Natural killer cell (primary cell): ENCODE measurements around the gene ELMO3. TPM values are rescaled to one million over a fixed set of nuclear protein-coding genes. Genes with fewer than 3 reads are reported as not detected.
A peak's percentile ranks its signal among the peaks of the same experiment; 100 is the strongest.

Source experiments
- ATAC-seq, 3 donors: fragments of 150-1000 bp in 2 of 3; fragments of 200-7000 bp in 1 of 3; cut with Tn5 transposase; 1 replicate in 1 of 3; 2 replicates in 2 of 3; pipeline ENCODE4 v1.10.0; 2021; ENCODE audit warnings: mild to moderate bottlenecking in 2 of 3, moderate library complexity in 2 of 3
- DNase-seq, 2 donors: peaks; one replicate each; pipeline versions ENCODE4 v3.0.0 to v3.0.0-alpha.2; 2013 to 2021; ENCODE audit warnings: mixed read lengths in 1 of 2
- H3K27ac ChIP-seq: one replicate; pipeline ENCODE4 v1.5.1; 2013; ENCODE audit warnings: mild to moderate bottlenecking, low read length
- H3K27me3 ChIP-seq: one replicate; pipeline ENCODE4 v1.6.1; 2013; ENCODE audit warnings: low read length; ENCODE audit not compliant: control insufficient read depth, insufficient read depth
- H3K36me3 ChIP-seq: one replicate; pipeline ENCODE4 v1.6.1; 2013; ENCODE audit warnings: low read length; ENCODE audit not compliant: control insufficient read depth, insufficient read depth
- H3K4me1 ChIP-seq: one replicate; pipeline ENCODE4 v1.6.1; 2013; ENCODE audit warnings: low read length; ENCODE audit not compliant: control insufficient read depth, insufficient read depth
- H3K4me3 ChIP-seq: one replicate; pipeline ENCODE4 v1.5.1; 2013; ENCODE audit warnings: low read length
- H3K9me3 ChIP-seq: one replicate; pipeline ENCODE4 v1.6.1; 2013; ENCODE audit warnings: low read length; ENCODE audit not compliant: control insufficient read depth, insufficient read depth
- H3K27ac Mint-ChIP-seq, 2 donors: one replicate each; pipeline ENCODE4 v1.8.0; 2022; ENCODE audit warnings: mild to moderate bottlenecking in 2 of 2, mixed read lengths in 2 of 2, moderate library complexity in 1 of 2
- H3K27me3 Mint-ChIP-seq, 2 donors: one replicate each; pipeline ENCODE4 v1.8.0; 2022; ENCODE audit warnings: low read depth in 2 of 2, mixed read lengths in 2 of 2
- H3K36me3 Mint-ChIP-seq: one replicate; pipeline ENCODE4 v1.8.0; 2022; ENCODE audit warnings: mixed read lengths
- H3K4me1 Mint-ChIP-seq, 2 donors: one replicate each; pipeline ENCODE4 v1.8.0; 2022; ENCODE audit warnings: mixed read lengths in 2 of 2
- H3K4me3 Mint-ChIP-seq: one replicate; pipeline ENCODE4 v1.8.0; 2022; ENCODE audit warnings: mild to moderate bottlenecking, moderate library complexity, mixed read lengths
- H3K9me3 Mint-ChIP-seq, 2 donors: one replicate each; pipeline ENCODE4 v1.8.0; 2022; ENCODE audit warnings: mixed read lengths in 2 of 2
- CTCF ChIP-seq: fragments of 200-600 bp; IDR thresholded peaks from one replicate; pipeline ENCODE4 v1.8.0; 2022; ENCODE audit warnings: antibody characterized with exemption
- WGBS: methylation state at CpG from one replicate; pipeline ENCODE4 v1.1.7; 2013; ENCODE audit warnings: missing lambda C conversion rate; ENCODE audit not compliant: insufficient coverage; 5-methylcytosine and 5-hydroxymethylcytosine counted together
- intact Hi-C: fragments of 100-400 bp; cut with micrococcal nuclease; formaldehyde crosslinking; loops from one replicate; pipeline ENCODE4 v1.14.2; 2022
- total RNA-seq, 4 donors: library from RNA; stranded (reverse); fragments of 120-200 nt in 1 of 4; gene quantifications; one replicate each; pipeline versions ENCODE4 v1.2.3 to v1.2.4, GENCODE V29; 2013 to 2022

ELMO3 gene
- total RNA-seq, 3 donors from 2014 or later (not counting 1 experiment from before 2014, with no cell fraction given), result 1.9 to 3.3 (median 2.3) TPM

GRCh38 chr16:67238806-67239470 lies 40.0 kb downstream of the ELMO3 start:
- intact Hi-C loops, result no loop called here

GRCh38 chr16:67240506-67240905 lies 41.6 kb downstream of the ELMO3 start:
- ATAC-seq, result no peak
- H3K27me3 Mint-ChIP-seq, result no peaks in the 10 kb centered on the region
- H3K4me1 ChIP-seq, result peaks cover 28% of the 10 kb centered on the region
- DNase-seq, result no peak
- H3K27me3 ChIP-seq, result no peaks in the 10 kb centered on the region
- peaks cover 27 to 55% of the 10 kb centered on the region in 2 donors for H3K4me1 Mint-ChIP-seq
- no peaks in the 10 kb centered on the region for H3K9me3 Mint-ChIP-seq
- no peak overlapping the region for H3K27ac ChIP-seq
- peaks cover 34% of the 10 kb centered on the region for H3K36me3 ChIP-seq
- intact Hi-C loops, result no loop called here
- no peaks in the 10 kb centered on the region for H3K9me3 ChIP-seq
- TF ChIP-seq CTCF, result no peak
- H3K27ac Mint-ChIP-seq, result peak overlapping the region in 1 of 2 donors; percentile 50
- H3K4me3 Mint-ChIP-seq, result no peak overlapping the region
- H3K36me3 Mint-ChIP-seq, result no peaks in the 10 kb centered on the region
- WGBS, result 96% methylated on average over 4 of the region's 4 CpGs
- H3K4me3 ChIP-seq, result no peak overlapping the region

More at GRCh38 chr16:67238806-67239470, 40.0 kb downstream of the ELMO3 start:
- no peak for ATAC-seq
- Mint-ChIP-seq H3K27ac (peak overlapping the region in 1 of 2 donors; percentile 49), H3K4me3 (no peak overlapping the region), H3K9me3 (no peaks in the 10 kb centered on the region), H3K27me3 (no peaks in the 10 kb centered on the region), H3K4me1 (peaks cover 14 to 40% of the 10 kb centered on the region in 2 donors), H3K36me3 (no peaks in the 10 kb centered on the region)
- Histone ChIP-seq H3K9me3 (no peaks in the 10 kb centered on the region), H3K4me1 (peaks cover 12% of the 10 kb centered on the region), H3K4me3 (no peak overlapping the region), H3K27ac (no peak overlapping the region), H3K36me3 (peaks cover 41% of the 10 kb centered on the region), H3K27me3 (no peaks in the 10 kb centered on the region)
- 100% methylated on average over 9 of the region's 9 CpGs for WGBS
- DNase-seq, result no peak
- TF ChIP-seq CTCF, result no peak

- DNase-seq (no peak), ATAC-seq (no peak)
- H3K27ac Mint-ChIP-seq, result peak overlapping the region; percentile 60 to 94
- no peak overlapping the region for H3K4me3 Mint-ChIP-seq
- WGBS, result 88% methylated on average over 8 of the region's 10 CpGs
- no peak overlapping the region for H3K4me3 ChIP-seq
- peaks cover 27 to 51% of the 10 kb centered on the region in 2 donors for H3K4me1 Mint-ChIP-seq
- peaks cover 35% of the 10 kb centered on the region for H3K4me1 ChIP-seq
- H3K9me3 Mint-ChIP-seq, result no peaks in the 10 kb centered on the region
- H3K36me3 ChIP-seq, result peaks cover 30% of the 10 kb centered on the region
- H3K27me3 ChIP-seq, result no peaks in the 10 kb centered on the region
- no peaks in the 10 kb centered on the region for H3K27me3 Mint-ChIP-seq
- no peaks in the 10 kb centered on the region for H3K36me3 Mint-ChIP-seq
- TF ChIP-seq CTCF, result no peak
- no peak overlapping the region for H3K27ac ChIP-seq
- intact Hi-C loops, result no loop called here
- no peaks in the 10 kb centered on the region for H3K9me3 ChIP-seq
These were observed 42.3 kb downstream of the ELMO3 start for GRCh38 chr16:67241008-67241900.
